RWPE1 (cell line): ENCODE measurements around the gene ADISSP.

Experiments used
- CTCF ChIA-PET: fragments of 350-600 bp; sonication (Branson Sonifier 250); formaldehyde crosslinking; extraction: SDS; loops from one replicate; lab custom pipeline; 2021; lab: Yijun Ruan, JAX
- POLR2A ChIA-PET: fragments of 400-600 bp; formaldehyde crosslinking; extraction: SDS; loops from one replicate; lab custom pipeline; 2020; ENCODE audit warnings: antibody characterized with exemption; ENCODE audit not compliant: low non-redundant PET; lab: Yijun Ruan, JAX
- DNase-seq: peaks from one replicate; pipeline ENCODE4 v3.0.0; 2012; ENCODE audit warnings: low spot score
- H3K27ac ChIP-seq: fragments of 450-650 bp; 2 replicates; pipeline ENCODE4 v1.5.1; 2017
- CTCF ChIP-seq: fragments of 450-650 bp; conservative IDR thresholded peaks from 2 replicates; pipeline ENCODE4 v1.5.1; 2017; ENCODE audit warnings: low read depth, mild to moderate bottlenecking

Gene ADISSP

GRCh38 chr20:3767110-3767426 is 485 bp downstream of the ADISSP start:
- no peak for DNase-seq
- H3K27ac ChIP-seq, result peak overlapping the region; percentile 90
- CTCF ChIA-PET, result interaction anchor here (0.5 to 2.4 kb wide), 7 partner anchors 9 to 425 kb away, joined by 3 to 10 read pairs (median 4); no protein-coding TSS in a partner anchor
- no peak for TF ChIP-seq CTCF
- POLR2A ChIA-PET, result interaction anchor here (0.6 to 1.1 kb wide), 3 partner anchors 10 to 19 kb away, joined by 3 to 5 read pairs (median 4); no protein-coding TSS in a partner anchor

GRCh38 chr20:3766422-3767109 is 987 bp downstream of the ADISSP start:
- TF ChIP-seq CTCF, result no peak
- no peak for DNase-seq
- POLR2A ChIA-PET, result interaction anchor here (0.6 to 1.0 kb wide), 2 partner anchors 9 to 103 kb away, joined by 3 to 13 read pairs; no protein-coding TSS in a partner anchor
- peak overlapping the region; percentile 90 for H3K27ac ChIP-seq
- CTCF ChIA-PET, result interaction anchor here (0.5 to 1.5 kb wide), 4 partner anchors 8 to 57 kb away, joined by 3 to 5 read pairs (median 4); no protein-coding TSS in a partner anchor

GRCh38 chr20:3765171-3765882 is 2.2 kb downstream of the ADISSP start:
- POLR2A ChIA-PET, result interaction anchor here (0.6 to 1.0 kb wide), 2 partner anchors 8 to 102 kb away, joined by 3 to 13 read pairs; no protein-coding TSS in a partner anchor
- H3K27ac ChIP-seq, result peak overlapping the region; percentile 90
- no peak for DNase-seq
- TF ChIP-seq CTCF, result no peak
- CTCF ChIA-PET, result interaction anchor here (1.0 to 1.4 kb wide), 2 partner anchors 12 to 90 kb away, joined by 3 to 5 read pairs; no protein-coding TSS in a partner anchor

GRCh38 chr20:3764659-3765058 is 2.9 kb downstream of the ADISSP start:
- no peak for DNase-seq
- ChIA-PET POLR2A (no interaction called here), CTCF (interaction anchor here (0.8 to 1.4 kb wide), 3 partner anchors 12 to 90 kb away, joined by 3 to 5 read pairs (median 3); no protein-coding TSS in a partner anchor)
- H3K27ac ChIP-seq, result peak overlapping the region; percentile 90
- no peak for TF ChIP-seq CTCF

- no peak for TF ChIP-seq CTCF
- no peak for DNase-seq
- peak overlapping the region; percentile 90 for H3K27ac ChIP-seq
- POLR2A ChIA-PET, result no interaction called here
- CTCF ChIA-PET, result interaction anchor here (0.8 to 1.0 kb wide), 3 partner anchors 11 to 91 kb away, joined by 3 to 4 read pairs (median 3); no protein-coding TSS in a partner anchor
Observed at GRCh38 chr20:3763671-3764601, 3.6 kb downstream of the ADISSP start.
